Heart left ventricle (tissue), 16 donors: ENCODE results near the gene OSBPL7. TPM values are rescaled to one million over a fixed set of nuclear protein-coding genes. Genes with fewer than 3 reads are reported as not detected.

Experiments
- ATAC-seq, 4 donors: fragments of 200-7000 bp; cut with Tn5 transposase; one replicate each; pipeline ENCODE4 v1.9.1; 2020 to 2022; ENCODE audit warnings: moderate library complexity in 4 of 4, mild to moderate bottlenecking in 3 of 4, moderate number of reproducible peaks in 1 of 4
- DNase-seq, 5 donors: peaks; one replicate each; pipeline ENCODE4 v3.0.0-alpha.2; 2020
- H3K27ac ChIP-seq, 12 donors: fragments of 200-600 bp; sonication (generic) in 4 of 12; one replicate each; pipeline versions ENCODE4 v1.5.0 to v1.8.0; 2016 to 2022; ENCODE audit warnings: mild to moderate bottlenecking in 2 of 12
- H3K27me3 ChIP-seq, 9 donors: fragments of 200-600 bp; sonication (generic) in 2 of 9; one replicate each; pipeline versions ENCODE4 v1.5.1 to v1.8.0; 2016 to 2022; ENCODE audit warnings: mild to moderate bottlenecking in 3 of 9
- H3K36me3 ChIP-seq, 9 donors: fragments of 200-600 bp; sonication (generic) in 2 of 9; one replicate each; pipeline versions ENCODE4 v1.5.0 to v1.8.0; 2018 to 2022; ENCODE audit warnings: mild to moderate bottlenecking in 2 of 9
- H3K4me1 ChIP-seq, 12 donors: fragments of 200-600 bp; sonication (generic) in 4 of 12; one replicate each; pipeline versions ENCODE4 v1.5.0 to v1.8.0; 2016 to 2022; ENCODE audit warnings: mild to moderate bottlenecking in 3 of 12
- H3K4me3 ChIP-seq, 12 donors: fragments of 200-600 bp; sonication (generic) in 4 of 12; one replicate each; pipeline versions ENCODE4 v1.5.0 to v1.8.0; 2017 to 2022; ENCODE audit warnings: mild to moderate bottlenecking in 9 of 12, moderate library complexity in 4 of 12
- H3K9me3 ChIP-seq, 12 donors: fragments of 200-600 bp; sonication (generic) in 4 of 12; one replicate each; pipeline versions ENCODE4 v1.5.0 to v1.8.0; 2016 to 2022; ENCODE audit warnings: mild to moderate bottlenecking in 1 of 12
- CTCF ChIP-seq, 12 donors: fragments of 200-600 bp; sonication (generic) in 4 of 12; IDR thresholded peaks; one replicate each; pipeline versions ENCODE4 v1.5.0 to v1.8.0; 2018 to 2022; ENCODE audit warnings: antibody characterized with exemption in 12 of 12, mild to moderate bottlenecking in 5 of 12
- POLR2A ChIP-seq, 2 donors: fragments of 450-650 bp; IDR thresholded peaks; one replicate each; pipeline ENCODE4 v1.6.1; 2017; ENCODE audit warnings: antibody characterized with exemption in 2 of 2, mild to moderate bottlenecking in 2 of 2, moderate library complexity in 2 of 2
- WGBS, 4 donors: extraction: QIAGEN DNeasy Blood & Tissue Kit in 2 of 4; methylation state at CpG; one replicate each; pipeline versions ENCODE4 v1.1.5 to v1.1.7; 2013 to 2018; 5-methylcytosine and 5-hydroxymethylcytosine counted together
- intact Hi-C, 10 donors: fragments of 100-400 bp; cut with DNase I; formaldehyde crosslinking; loops; one replicate each; pipeline versions ENCODE4 v1.11.1 to v1.14.2; 2022
- polyA plus RNA-seq, 2 donors: library from polyadenylated mRNA; stranded (reverse); fragments of 200-250 nt; gene quantifications; one replicate each; pipeline ENCODE4 v1.2.3, GENCODE V29; 2013
- total RNA-seq, 9 donors: library from RNA; depleted of rRNA in 2 of 9; stranded (reverse); fragments of >200 nt in 2 of 9; fragmentation: NEBNext Ultra II Directional in 3 of 9; extraction: Animal tissue kit (Norgen Biotek cat#: 25700) in 3 of 9; gene quantifications; one replicate each; pipeline versions ENCODE4 v1.1.0 to v1.2.4, GENCODE V29; 2016 to 2023
- donor health status: ischemic (EF 13 %, LVEDD 7.1; RV severe dilation, severe dysfunction).
- donor health status: healthy with polysubstance abuse.
- donor health status: DM: no; HTN: yes; CAD: no.
- donor health status: DM: no; HTN: no; CAD: no.
- donor health status: ischemic (EF 25% LVEDD 6.9; RV normal size, moderate dysfunction).
- donor health status: ischemic (EF 25% LVEDD 5.7; RV mildly dilated, moderate dysfunction).
- donor health status: healthy.
- donor health status: DM: yes; HTN: yes; CAD: no.
- donor health status: ischemic (EF 35%, LVEDD 5.7; RV mildly dilated, moderate dysfunction).
- donor health status: nonischemic (EF 11% LVEDD 7.7; RV severe dilation, severe dysfunction).
- donor health status: DM: yes; HTN: yes; CAD: no.
- donor health status: PGD.
- donor health status: ischemic (EF 29% LVEDD 5.4; RV normal size, mild dysfunction).
- donor health status: nonischemic (EF 23%, LVEDD 6.1; RV moderate dilation, normal function).

OSBPL7 gene
- total and polyA plus RNA-seq, 11 donors: 1.5 to 7.4 (median 5.2) TPM

GRCh38 chr17:47820033-47820789, 1.4 kb downstream of the OSBPL7 start:
- Histone ChIP-seq H3K4me3 (peak overlapping the region in 3 of 12 donors; percentile 80 to 99 (median 89)), H3K9me3 (no peaks in the 10 kb centered on the region), H3K36me3 (peaks cover 0 to 66% (median 56%) of the 10 kb centered on the region in 9 donors), H3K4me1 (peaks cover 0 to 27% (median 18%) of the 10 kb centered on the region in 12 donors), H3K27ac (peak overlapping the region in 1 of 12 donors; percentile 77), H3K27me3 (no peaks in the 10 kb centered on the region)
- WGBS, 4 donors: 60 to 65% (median 63%) methylated on average over 11 to 12 of the region's 12 CpGs
- DNase-seq: peak in 3 of 5 donors; percentile 23 to 64 (median 51)
- intact Hi-C loops: no loop called here
- no peak for TF ChIP-seq CTCF (IDR thresholded peaks at IDR 0.05)
- no peak for TF ChIP-seq POLR2A (IDR thresholded peaks at IDR 0.05)
- ATAC-seq: peak in 3 of 4 donors; percentile 44 to 56 (median 44)

GRCh38 chr17:47819475-47819874, 2.1 kb downstream of the OSBPL7 start:
- DNase-seq (peak in 1 of 5 donors; percentile 15), ATAC-seq (no peak)
- no peak overlapping the region for H3K27ac ChIP-seq
- TF ChIP-seq POLR2A (IDR thresholded peaks at IDR 0.05) (no peak), CTCF (IDR thresholded peaks at IDR 0.05) (no peak)
- no peak overlapping the region for H3K4me3 ChIP-seq
- H3K4me1 ChIP-seq: peaks cover 0 to 27% (median 18%) of the 10 kb centered on the region in 12 donors
- peaks cover 0 to 66% (median 59%) of the 10 kb centered on the region in 9 donors for H3K36me3 ChIP-seq
- no peaks in the 10 kb centered on the region for H3K9me3 ChIP-seq
- H3K27me3 ChIP-seq: no peaks in the 10 kb centered on the region
- intact Hi-C loops: no loop called here
- 72 to 83% (median 79%) methylated on average over 10 of the region's 10 CpGs for WGBS, 4 donors

- Histone ChIP-seq H3K9me3 (no peaks in the 10 kb centered on the region), H3K27ac (no peak overlapping the region), H3K36me3 (peaks cover 0 to 66% (median 58%) of the 10 kb centered on the region in 9 donors), H3K27me3 (no peaks in the 10 kb centered on the region), H3K4me3 (no peak overlapping the region), H3K4me1 (peaks cover 0 to 27% (median 18%) of the 10 kb centered on the region in 12 donors)
- ATAC-seq (no peak), DNase-seq (peak in 2 of 5 donors; percentile 25 to 52)
- no peak for TF ChIP-seq CTCF (IDR thresholded peaks at IDR 0.05)
- TF ChIP-seq POLR2A (IDR thresholded peaks at IDR 0.05): no peak
- intact Hi-C loops: no loop called here
- WGBS, 4 donors: 76 to 94% (median 92%) methylated on average over 2 to 11 of the region's 11 CpGs
Measured at GRCh38 chr17:47818002-47818695, 3.4 kb downstream of the OSBPL7 start.

- DNase-seq (peak in 2 of 5 donors; percentile 3 to 49), ATAC-seq (no peak)
- TF ChIP-seq CTCF (IDR thresholded peaks at IDR 0.05) (no peak), POLR2A (IDR thresholded peaks at IDR 0.05) (no peak)
- no peak overlapping the region for H3K27ac ChIP-seq
- H3K4me3 ChIP-seq: no peak overlapping the region
- no peaks in the 10 kb centered on the region for H3K9me3 ChIP-seq
- intact Hi-C loops: no loop called here
- WGBS, 4 donors: 96 to 98% (median 97%) methylated on average over 10 of the region's 10 CpGs
- H3K27me3 ChIP-seq: no peaks in the 10 kb centered on the region
- H3K36me3 ChIP-seq: peaks cover 0 to 76% (median 63%) of the 10 kb centered on the region in 9 donors
- H3K4me1 ChIP-seq: peaks cover 0 to 20% (median 13%) of the 10 kb centered on the region in 12 donors
Measured at GRCh38 chr17:47816947-47817346, 4.6 kb downstream of the OSBPL7 start.
